ENCODE results near the gene IDUA.

- TF ChIP-seq FOXM1 (IDR thresholded peaks at IDR 0.05; ENCODE audit: borderline replicate concordance) (no peak), BHLHE40 (IDR thresholded peaks at IDR 0.05; ENCODE audit: borderline replicate concordance) (no peak), ARNT (IDR thresholded peaks at IDR 0.05) (no peak), NFRKB (IDR thresholded peaks at IDR 0.05) (no peak), LEF1 (IDR thresholded peaks at IDR 0.05; ENCODE audit: borderline replicate concordance) (no peak), ZNF384 (IDR thresholded peaks at IDR 0.05) (no peak), HDGF (IDR thresholded peaks at IDR 0.05; ENCODE audit: borderline replicate concordance) (no peak)
Observed at GRCh38 chr4:967113-968104, 19.4 kb upstream of the IDUA start.
